Sigmoid colon (tissue), 4 donors: ENCODE data around the gene PAFAH1B2.

Experiments used
- EP300 ChIP-seq, 4 donors: sonication (generic); formaldehyde crosslinking; IDR thresholded peaks; one replicate each; pipeline ENCODE4 v1.6.1; 2017; ENCODE audit warnings: antibody characterized with exemption in 4 of 4
- POLR2A ChIP-seq, 2 donors: fragments of 450-650 bp; IDR thresholded peaks; one replicate each; pipeline ENCODE4 v1.6.1; 2016; ENCODE audit warnings: antibody characterized with exemption in 2 of 2, mild to moderate bottlenecking in 2 of 2, moderate library complexity in 2 of 2
- TF ChIP-seq, protein P1 (sequence below), 4 experiments: fragments of 450-650 bp in 3 of 4; fragments of 200-600 bp in 1 of 4; IDR thresholded peaks; one replicate each; pipeline ENCODE4 v1.5.1; 2016 to 2019; ENCODE audit warnings: antibody characterized with exemption in 4 of 4, mild to moderate bottlenecking in 3 of 4, moderate library complexity in 2 of 4

DNA sequence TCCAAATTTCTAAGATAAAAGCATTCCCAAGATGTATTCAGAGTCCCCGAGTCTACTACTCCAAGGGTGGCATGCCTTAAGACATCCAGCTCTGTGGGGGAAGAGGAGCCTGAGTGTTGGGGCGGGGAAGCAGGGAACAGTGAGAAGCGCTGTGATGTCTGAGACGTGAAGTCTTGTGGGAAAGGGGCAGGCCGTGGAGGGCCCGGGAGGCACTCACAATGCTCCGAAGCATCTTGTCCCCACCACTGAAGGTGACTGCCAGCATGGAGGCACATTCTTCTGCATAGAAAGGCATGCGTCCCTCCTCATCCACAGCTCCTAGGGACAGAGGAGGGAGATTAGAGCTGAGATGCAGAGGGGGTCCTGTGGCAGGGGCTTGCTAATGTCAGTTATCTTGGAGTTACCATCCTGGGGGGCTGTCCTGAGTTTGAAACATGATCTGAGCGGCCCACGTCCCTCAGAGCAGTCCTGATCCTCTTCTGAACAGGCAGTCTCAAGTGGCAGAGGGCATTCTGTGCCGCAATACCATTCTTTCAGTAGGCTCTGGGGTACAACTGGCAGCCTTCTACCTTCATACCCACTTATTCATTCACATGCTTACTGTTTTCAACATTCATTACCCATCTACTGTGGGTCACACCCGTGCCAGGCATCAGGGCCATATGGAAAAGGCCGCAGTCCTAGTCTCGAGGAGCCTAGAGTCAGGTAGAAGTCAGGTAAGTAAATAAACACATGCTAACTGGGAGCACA lies 79.1 kb downstream of the PAFAH1B2 start:
- TF ChIP-seq, protein P1, sequence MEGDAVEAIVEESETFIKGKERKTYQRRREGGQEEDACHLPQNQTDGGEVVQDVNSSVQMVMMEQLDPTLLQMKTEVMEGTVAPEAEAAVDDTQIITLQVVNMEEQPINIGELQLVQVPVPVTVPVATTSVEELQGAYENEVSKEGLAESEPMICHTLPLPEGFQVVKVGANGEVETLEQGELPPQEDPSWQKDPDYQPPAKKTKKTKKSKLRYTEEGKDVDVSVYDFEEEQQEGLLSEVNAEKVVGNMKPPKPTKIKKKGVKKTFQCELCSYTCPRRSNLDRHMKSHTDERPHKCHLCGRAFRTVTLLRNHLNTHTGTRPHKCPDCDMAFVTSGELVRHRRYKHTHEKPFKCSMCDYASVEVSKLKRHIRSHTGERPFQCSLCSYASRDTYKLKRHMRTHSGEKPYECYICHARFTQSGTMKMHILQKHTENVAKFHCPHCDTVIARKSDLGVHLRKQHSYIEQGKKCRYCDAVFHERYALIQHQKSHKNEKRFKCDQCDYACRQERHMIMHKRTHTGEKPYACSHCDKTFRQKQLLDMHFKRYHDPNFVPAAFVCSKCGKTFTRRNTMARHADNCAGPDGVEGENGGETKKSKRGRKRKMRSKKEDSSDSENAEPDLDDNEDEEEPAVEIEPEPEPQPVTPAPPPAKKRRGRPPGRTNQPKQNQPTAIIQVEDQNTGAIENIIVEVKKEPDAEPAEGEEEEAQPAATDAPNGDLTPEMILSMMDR (IDR thresholded peaks at IDR 0.05) = no peak
- TF ChIP-seq EP300 (IDR thresholded peaks at IDR 0.05) (no peak), POLR2A (IDR thresholded peaks at IDR 0.05) (no peak)
